ENCODE measurements around the gene B3GNT9. TPM values are rescaled to one million over a fixed set of nuclear protein-coding genes. Genes with fewer than 3 reads are reported as not detected.

B3GNT9 gene
- polyA plus RNA-seq, 2 donors: 3.5 to 4.1 TPM

Other genes with a start within 250 kb of the B3GNT9 start
- 1 to 10 TPM; 6.1 to 6.5 TPM for gene CDH16, start 232.1 kb downstream of the B3GNT9 start, polyA plus RNA-seq
- 100 to 1,000 TPM in 1 of 2 donors, 10 to 100 TPM in 1; 93.6 to 125 TPM for gene RRAD, start 225.5 kb downstream of the B3GNT9 start, polyA plus RNA-seq
- 100 to 1,000 TPM; 139 to 266 TPM for gene CIAO2B, start 216.6 kb downstream of the B3GNT9 start, polyA plus RNA-seq
- gene CES2, start 215.5 kb downstream of the B3GNT9 start, polyA plus RNA-seq: 100 to 1,000 TPM; 120 to 128 TPM
- 1 to 10 TPM; 1.8 to 4.8 TPM for gene CES3, start 189.7 kb downstream of the B3GNT9 start, polyA plus RNA-seq
- 10 to 100 TPM; 10.1 to 17.5 TPM for gene CES4A, start 162.4 kb downstream of the B3GNT9 start, polyA plus RNA-seq
- 10 to 100 TPM; 15.3 to 17.0 TPM for gene CBFB, start 121.8 kb downstream of the B3GNT9 start, polyA plus RNA-seq
- gene PHAF1, start 41.1 kb downstream of the B3GNT9 start, polyA plus RNA-seq: 1 to 10 TPM; 8.8 to 9.9 TPM
- 10 to 100 TPM; 21.8 to 27.3 TPM for gene TRADD, start 8.9 kb upstream of the B3GNT9 start, polyA plus RNA-seq
- gene FBXL8, start 9.0 kb upstream of the B3GNT9 start, polyA plus RNA-seq: 10 to 100 TPM; 11.2 to 22.6 TPM
- gene HSF4, start 13.7 kb upstream of the B3GNT9 start, polyA plus RNA-seq: 10 to 100 TPM; 22.9 to 80.4 TPM
- 10 to 100 TPM; 36.7 to 59.0 TPM for gene NOL3, start 19.5 kb upstream of the B3GNT9 start, polyA plus RNA-seq
- gene MATCAP1, start 33.0 kb upstream of the B3GNT9 start, polyA plus RNA-seq: 10 to 100 TPM; 18.2 to 30.5 TPM
- 1 to 10 TPM; 1.2 to 1.5 TPM for gene EXOC3L1, start 39.1 kb upstream of the B3GNT9 start, polyA plus RNA-seq
- 10 to 100 TPM; 49.1 to 53.0 TPM for gene E2F4, start 41.2 kb upstream of the B3GNT9 start, polyA plus RNA-seq
- gene ELMO3, start 48.1 kb upstream of the B3GNT9 start, polyA plus RNA-seq: 10 to 100 TPM; 21.5 to 23.7 TPM
- gene TMEM208, start 76.1 kb upstream of the B3GNT9 start, polyA plus RNA-seq: 10 to 100 TPM; 73.4 to 83.1 TPM
- gene FHOD1, start 96.5 kb upstream of the B3GNT9 start, polyA plus RNA-seq: 10 to 100 TPM in 1 of 2 donors, 1 to 10 TPM in 1; 6.3 to 11.4 TPM
- under 1 TPM; 0.11 to 0.43 TPM for gene SLC9A5, start 98.0 kb upstream of the B3GNT9 start, polyA plus RNA-seq
- 10 to 100 TPM in 1 of 2 donors, 1 to 10 TPM in 1; 8.9 to 13.3 TPM for gene PLEKHG4, start 128.5 kb upstream of the B3GNT9 start, polyA plus RNA-seq
- gene KCTD19, start 175.7 kb upstream of the B3GNT9 start, polyA plus RNA-seq: not detected
- under 1 TPM in 1 of 2 donors, not detected in 1; 0.02 TPM for gene LRRC36, start 175.8 kb upstream of the B3GNT9 start, polyA plus RNA-seq
- 10 to 100 TPM; 15.2 to 39.0 TPM for gene TPPP3, start 242.5 kb upstream of the B3GNT9 start, polyA plus RNA-seq